Upper lobe of left lung (tissue), 6 donors: Measurements from ENCODE around the gene PDS5B. TPM values are rescaled to one million over a fixed set of nuclear protein-coding genes. Genes with fewer than 3 reads are reported as not detected.
"Not testable (repeated sequence)": the region's sequence is repeated elsewhere in the genome, so short reads cannot be mapped to it uniquely, and the experiment has no call there.

Experiments used
- ATAC-seq, 2 donors: fragments of 200-7000 bp; cut with Tn5 transposase; one replicate each; pipeline ENCODE4 v1.9.1; 2022; ENCODE audit warnings: mild to moderate bottlenecking in 2 of 2, moderate library complexity in 2 of 2; ENCODE audit not compliant: low FRiP score in 2 of 2
- DNase-seq, 2 donors: peaks; one replicate each; pipeline ENCODE4 v3.0.0-alpha.2; 2019 to 2020
- H3K27ac ChIP-seq, 4 donors: fragments of 200-600 bp; sonication (generic); one replicate each; pipeline ENCODE4 v1.5.1; 2016 to 2019
- H3K27me3 ChIP-seq, 4 donors: fragments of 200-600 bp; sonication (generic); one replicate each; pipeline ENCODE4 v1.5.1; 2017 to 2019
- H3K36me3 ChIP-seq, 4 donors: fragments of 200-600 bp; sonication (generic); one replicate each; pipeline ENCODE4 v1.5.1; 2016 to 2019
- H3K4me1 ChIP-seq, 4 donors: fragments of 200-600 bp; sonication (generic); one replicate each; pipeline ENCODE4 v1.5.1; 2018 to 2019
- H3K4me3 ChIP-seq, 4 donors: fragments of 200-600 bp; sonication (generic); one replicate each; pipeline ENCODE4 v1.5.1; 2017 to 2019; ENCODE audit warnings: mild to moderate bottlenecking in 2 of 4, moderate library complexity in 1 of 4
- H3K9me3 ChIP-seq, 4 donors: fragments of 200-600 bp; sonication (generic); one replicate each; pipeline ENCODE4 v1.5.1; 2018 to 2019
- EP300 ChIP-seq, 4 donors: sonication (generic); formaldehyde crosslinking; IDR thresholded peaks; one replicate each; pipeline ENCODE4 v1.5.1; 2017; ENCODE audit warnings: antibody characterized with exemption in 4 of 4, control low read depth in 2 of 4
- POLR2A ChIP-seq, 4 donors: fragments of 450-650 bp; IDR thresholded peaks; one replicate each; pipeline ENCODE4 v1.5.1; 2016 to 2017; ENCODE audit warnings: antibody characterized with exemption in 4 of 4, mild to moderate bottlenecking in 2 of 4
- POLR2AphosphoS5 ChIP-seq, 2 donors: sonication (generic); formaldehyde crosslinking; IDR thresholded peaks; one replicate each; pipeline ENCODE4 v1.5.1; 2017; ENCODE audit warnings: antibody characterized with exemption in 2 of 2
- WGBS, 2 donors: methylation state at CpG; one replicate each; pipeline ENCODE4 v1.1.5; 2017 to 2018; 5-methylcytosine and 5-hydroxymethylcytosine counted together
- total RNA-seq, 6 donors: library from RNA; depleted of rRNA in 4 of 6; stranded (reverse); fragments of >200 nt in 4 of 6; gene quantifications; one replicate each; pipeline versions ENCODE4 v1.1.0 to v1.2.1, GENCODE V29; 2016 to 2021
- TF ChIP-seq, protein P1 (sequence below), 6 experiments: fragments of 450-650 bp in 4 of 6; fragments of 200-600 bp in 2 of 6; sonication (generic) in 2 of 6; IDR thresholded peaks; one replicate each; pipeline ENCODE4 v1.5.1; 2016 to 2019; ENCODE audit warnings: antibody characterized with exemption in 6 of 6
- donor health status: DM: no; HTN: no; CAD: no; lungs with moderate emphysema.
- donor health status: DM: no; HTN: yes; CAD: no; lungs with severe emphysema.

PDS5B gene
- total RNA-seq, 6 donors from 2014 or later = 26.0 to 84.3 (median 43.3) TPM

DNA sequence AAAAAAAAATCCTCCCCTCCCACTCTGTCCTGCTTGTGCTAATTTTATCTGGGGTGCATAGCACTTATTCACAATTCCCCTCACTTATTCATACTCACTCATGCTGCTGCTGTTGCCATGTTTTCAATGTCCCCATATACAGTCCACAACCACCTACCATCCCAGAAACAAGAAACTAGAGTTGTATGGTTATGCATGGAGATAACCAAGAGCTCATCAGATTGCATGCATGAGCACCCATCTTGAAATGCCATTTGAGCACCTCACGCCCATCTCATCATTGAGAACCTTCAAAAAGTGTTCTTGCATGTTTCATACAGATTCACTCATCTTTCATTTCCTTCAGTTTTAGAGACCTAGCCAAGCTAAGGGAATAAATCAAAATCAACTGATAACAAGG, 32.5 kb upstream of the PDS5B start:
- Histone ChIP-seq H3K9me3 (no peaks in the 10 kb centered on the region), H3K4me3 (no peak overlapping the region), H3K27me3 (no peaks in the 10 kb centered on the region), H3K27ac (no peak overlapping the region), H3K36me3 (no peaks in the 10 kb centered on the region), H3K4me1 (no peaks in the 10 kb centered on the region)
- TF ChIP-seq POLR2AphosphoS5 (IDR thresholded peaks at IDR 0.05) (no peak), EP300 (IDR thresholded peaks at IDR 0.05) (no peak), POLR2A (IDR thresholded peaks at IDR 0.05) (no peak)
- TF ChIP-seq, protein P1, sequence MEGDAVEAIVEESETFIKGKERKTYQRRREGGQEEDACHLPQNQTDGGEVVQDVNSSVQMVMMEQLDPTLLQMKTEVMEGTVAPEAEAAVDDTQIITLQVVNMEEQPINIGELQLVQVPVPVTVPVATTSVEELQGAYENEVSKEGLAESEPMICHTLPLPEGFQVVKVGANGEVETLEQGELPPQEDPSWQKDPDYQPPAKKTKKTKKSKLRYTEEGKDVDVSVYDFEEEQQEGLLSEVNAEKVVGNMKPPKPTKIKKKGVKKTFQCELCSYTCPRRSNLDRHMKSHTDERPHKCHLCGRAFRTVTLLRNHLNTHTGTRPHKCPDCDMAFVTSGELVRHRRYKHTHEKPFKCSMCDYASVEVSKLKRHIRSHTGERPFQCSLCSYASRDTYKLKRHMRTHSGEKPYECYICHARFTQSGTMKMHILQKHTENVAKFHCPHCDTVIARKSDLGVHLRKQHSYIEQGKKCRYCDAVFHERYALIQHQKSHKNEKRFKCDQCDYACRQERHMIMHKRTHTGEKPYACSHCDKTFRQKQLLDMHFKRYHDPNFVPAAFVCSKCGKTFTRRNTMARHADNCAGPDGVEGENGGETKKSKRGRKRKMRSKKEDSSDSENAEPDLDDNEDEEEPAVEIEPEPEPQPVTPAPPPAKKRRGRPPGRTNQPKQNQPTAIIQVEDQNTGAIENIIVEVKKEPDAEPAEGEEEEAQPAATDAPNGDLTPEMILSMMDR (IDR thresholded peaks at IDR 0.05) = no peak
- DNase-seq (no peak), ATAC-seq (no peak)
- 86 to 96% methylated on average over 1 of the region's 1 CpG for WGBS, 2 donors

DNA sequence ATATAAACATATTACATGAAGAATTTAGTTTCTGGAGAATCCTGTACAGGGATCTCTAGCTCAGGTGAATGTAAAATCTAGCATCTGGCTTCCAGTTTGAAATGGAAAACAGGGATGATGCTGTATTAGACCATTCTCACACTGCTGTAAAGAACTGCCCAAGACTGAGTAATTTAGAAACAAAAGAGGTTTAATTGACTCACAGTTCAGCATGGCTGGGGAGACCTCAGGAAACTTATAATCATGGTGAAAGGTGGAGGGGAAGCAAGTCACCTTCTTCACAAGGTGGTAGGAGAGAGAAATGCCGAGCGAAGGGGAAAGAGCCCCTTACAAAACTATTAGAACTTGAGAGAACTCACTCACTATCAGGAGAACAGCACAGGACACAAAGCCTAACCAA, 30.6 kb upstream of the PDS5B start:
- H3K27me3 ChIP-seq = no peaks in the 10 kb centered on the region
- no peak for ATAC-seq
- no peaks in the 10 kb centered on the region for H3K4me1 ChIP-seq
- no peak overlapping the region for H3K4me3 ChIP-seq
- no peaks in the 10 kb centered on the region for H3K36me3 ChIP-seq
- no peak overlapping the region for H3K27ac ChIP-seq
- peaks cover 0 to under 1% (median 0%) of the 10 kb centered on the region in 4 donors for H3K9me3 ChIP-seq
- no peak for DNase-seq
- no peak for TF ChIP-seq POLR2A (IDR thresholded peaks at IDR 0.05)
- no peak for TF ChIP-seq EP300 (IDR thresholded peaks at IDR 0.05)
- TF ChIP-seq, protein P1 (IDR thresholded peaks at IDR 0.05) = no peak
- no peak for TF ChIP-seq POLR2AphosphoS5 (IDR thresholded peaks at IDR 0.05)
- WGBS, 2 donors = 94 to 97% methylated on average over 2 of the region's 2 CpGs

DNA sequence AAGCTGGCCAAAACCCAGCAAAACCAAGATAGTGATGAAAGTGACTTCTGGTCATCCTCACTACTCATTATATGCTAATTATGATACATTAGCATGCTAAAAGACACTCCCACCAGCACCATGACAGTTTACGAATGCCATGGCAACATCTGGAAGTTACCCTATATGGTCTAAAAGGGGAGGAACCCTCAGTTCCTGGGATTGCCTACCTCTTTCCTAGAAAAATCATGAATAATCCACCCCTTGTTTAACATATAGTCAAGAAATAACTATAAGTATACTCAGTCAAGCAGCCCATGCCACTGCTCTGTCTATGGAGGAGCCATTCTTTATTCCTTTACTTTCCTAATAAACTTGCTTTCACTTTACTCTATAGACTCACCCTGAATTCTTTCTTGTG, 25.4 kb upstream of the PDS5B start:
- not testable (repeated sequence) for H3K4me3 ChIP-seq

DNA sequence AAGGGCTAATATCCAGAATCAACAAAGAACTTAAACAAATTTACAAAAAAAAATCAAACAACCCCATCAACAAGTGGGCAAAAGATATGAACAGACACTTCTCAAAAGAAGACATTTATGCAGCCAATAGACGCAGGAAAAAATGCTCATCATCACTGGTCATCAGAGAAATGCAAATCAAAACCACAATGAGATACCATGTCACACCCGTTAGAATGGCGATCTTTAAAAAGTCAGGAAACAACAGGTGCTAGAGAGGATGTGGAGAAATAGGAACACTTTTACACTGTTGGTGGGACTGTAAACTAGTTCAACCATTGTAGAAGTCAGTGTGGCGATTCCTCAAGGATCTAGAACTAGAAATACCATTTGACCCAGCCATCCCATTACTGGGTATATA, 10.6 kb upstream of the PDS5B start:
- not testable (repeated sequence) for DNase-seq, H3K27ac ChIP-seq, H3K9me3 ChIP-seq, H3K36me3 ChIP-seq, H3K4me3 ChIP-seq, H3K27me3 ChIP-seq, ATAC-seq, H3K4me1 ChIP-seq
- WGBS, 2 donors = 88 to 91% methylated on average over 4 of the region's 4 CpGs

More for the DNA sequence above, 25.4 kb upstream of the PDS5B start:
- H3K4me1 ChIP-seq, H3K27me3 ChIP-seq, DNase-seq, H3K27ac ChIP-seq, H3K36me3 ChIP-seq, ATAC-seq: not testable (repeated sequence)
- peaks cover 0 to 19% (median 5%) of the 10 kb centered on the region in 4 donors for H3K9me3 ChIP-seq
- 100% methylated on average over 1 of the region's 1 CpG for WGBS, 2 donors

DNA sequence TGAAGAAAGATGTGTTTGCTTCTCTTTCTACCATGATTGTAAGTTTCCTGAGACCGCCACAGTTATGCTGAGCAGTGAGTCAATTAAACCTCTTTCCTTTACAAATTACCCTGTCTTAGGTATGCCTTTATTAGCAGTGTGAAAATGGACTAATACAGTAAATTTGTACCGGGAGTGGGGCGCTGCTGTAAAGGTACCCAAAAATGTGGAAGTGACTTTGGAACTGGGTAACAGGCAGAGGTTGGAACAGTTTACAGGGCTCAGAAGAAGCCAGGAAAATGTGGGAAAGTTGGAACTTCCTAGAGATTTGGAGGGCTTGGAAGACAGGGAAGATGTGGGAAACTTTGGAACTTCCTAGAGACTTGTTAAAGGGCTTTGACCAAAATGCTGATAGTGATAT, 9.2 kb upstream of the PDS5B start:
- TF ChIP-seq POLR2AphosphoS5 (IDR thresholded peaks at IDR 0.05) (no peak), EP300 (IDR thresholded peaks at IDR 0.05) (no peak), POLR2A (IDR thresholded peaks at IDR 0.05) (no peak)
- TF ChIP-seq, protein P1 (IDR thresholded peaks at IDR 0.05) = no peak
- no peaks in the 10 kb centered on the region for H3K36me3 ChIP-seq
- no peaks in the 10 kb centered on the region for H3K27me3 ChIP-seq
- DNase-seq = no peak
- no peak for ATAC-seq
- H3K4me1 ChIP-seq = no peaks in the 10 kb centered on the region
- H3K4me3 ChIP-seq = no peak overlapping the region
- H3K27ac ChIP-seq = no peak overlapping the region
- 97 to 98% methylated on average over 3 of the region's 3 CpGs for whole genome bisulfite sequencing, 2 donors
- peaks cover 0 to 6% (median 0%) of the 10 kb centered on the region in 4 donors for H3K9me3 ChIP-seq

DNA sequence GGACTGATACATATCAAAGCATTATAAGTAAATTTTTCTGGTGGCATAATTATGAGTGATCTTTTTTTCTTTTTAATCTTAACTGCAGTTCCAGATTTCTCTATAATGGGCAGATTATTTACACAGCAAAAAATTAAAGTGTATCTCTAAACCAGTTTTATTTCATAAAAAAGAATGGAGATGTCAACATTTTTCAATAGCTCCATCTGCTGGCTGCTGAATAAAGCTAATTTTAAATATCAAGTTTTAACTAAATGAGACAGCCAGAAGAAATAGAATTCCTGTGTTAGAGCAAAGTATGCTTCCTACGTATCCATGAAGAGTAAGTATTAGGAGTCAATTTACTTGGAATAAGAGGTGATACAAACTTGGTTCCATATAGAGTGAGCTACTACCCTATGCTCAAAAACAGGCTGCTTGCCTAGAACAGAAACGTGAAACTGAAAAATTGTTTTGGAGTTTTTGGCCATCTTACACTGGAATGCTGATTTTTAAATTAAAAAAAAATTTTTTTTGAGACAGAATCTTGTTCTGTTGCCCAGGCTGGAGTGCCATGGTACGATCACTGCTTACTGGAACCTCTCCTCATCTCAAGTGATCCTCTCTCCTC, 5.0 kb upstream of the PDS5B start:
- no peak for DNase-seq
- TF ChIP-seq POLR2AphosphoS5 (IDR thresholded peaks at IDR 0.05) (no peak), EP300 (IDR thresholded peaks at IDR 0.05) (no peak)
- TF ChIP-seq, protein P1 (IDR thresholded peaks at IDR 0.05) = peak in 3 of 6 experiments; percentile 34 to 38 (median 35)
- Histone ChIP-seq H3K27ac (no peak overlapping the region), H3K36me3 (no peaks in the 10 kb centered on the region), H3K4me1 (peaks cover 0 to 6% (median 4%) of the 10 kb centered on the region in 4 donors), H3K9me3 (peaks cover 0 to 6% (median 0%) of the 10 kb centered on the region in 4 donors), H3K27me3 (no peaks in the 10 kb centered on the region), H3K4me3 (no peak overlapping the region)
- 58 to 59% methylated on average over 3 of the region's 3 CpGs for WGBS, 2 donors
- no peak for ATAC-seq
